ENCODE results near the gene MBTPS1.

Gene MBTPS1

GRCh38 chr16:84026606-84027005 lies 90.1 kb downstream of the MBTPS1 start:
- no peak for DNase-seq (ENCODE audit: low read depth)
- no peak overlapping the region for H3K4me3 ChIP-seq (ENCODE audit: low read depth, low read length)
- TF ChIP-seq POLR2A (IDR thresholded peaks at IDR 0.05; ENCODE audit: extremely low read depth, insufficient read length): no peak
- no peak for TF ChIP-seq CTCF (IDR thresholded peaks at IDR 0.05; ENCODE audit: low read depth, low read length)
- TF ChIP-seq MYC (IDR thresholded peaks at IDR 0.05; ENCODE audit: low read depth, low read length): no peak
- no peak for TF ChIP-seq MAX (IDR thresholded peaks at IDR 0.05; ENCODE audit: low read depth, low read length)

- no peak for TF ChIP-seq CTCF (IDR thresholded peaks at IDR 0.05; ENCODE audit: low read depth, low read length)
- no peak for TF ChIP-seq MYC (IDR thresholded peaks at IDR 0.05; ENCODE audit: low read depth, low read length)
- TF ChIP-seq POLR2A (IDR thresholded peaks at IDR 0.05; ENCODE audit: extremely low read depth, insufficient read length): no peak
- TF ChIP-seq MAX (IDR thresholded peaks at IDR 0.05; ENCODE audit: low read depth, low read length): no peak
- H3K4me3 ChIP-seq (ENCODE audit: low read depth, low read length): no peak overlapping the region
- DNase-seq (ENCODE audit: low read depth): no peak
These were observed 91.9 kb downstream of the MBTPS1 start for GRCh38 chr16:84024854-84025253.

GRCh38 chr16:84022644-84023043 lies 94.1 kb downstream of the MBTPS1 start:
- H3K4me3 ChIP-seq (ENCODE audit: low read depth, low read length): no peak overlapping the region
- no peak for DNase-seq (ENCODE audit: low read depth)
- TF ChIP-seq MAX (IDR thresholded peaks at IDR 0.05; ENCODE audit: low read depth, low read length): no peak
- no peak for TF ChIP-seq MYC (IDR thresholded peaks at IDR 0.05; ENCODE audit: low read depth, low read length)
- TF ChIP-seq CTCF (IDR thresholded peaks at IDR 0.05; ENCODE audit: low read depth, low read length): no peak
- no peak for TF ChIP-seq POLR2A (IDR thresholded peaks at IDR 0.05; ENCODE audit: extremely low read depth, insufficient read length)

GRCh38 chr16:84021488-84021887 lies 95.3 kb downstream of the MBTPS1 start:
- TF ChIP-seq MAX (IDR thresholded peaks at IDR 0.05; ENCODE audit: low read depth, low read length): no peak
- no peak for TF ChIP-seq CTCF (IDR thresholded peaks at IDR 0.05; ENCODE audit: low read depth, low read length)
- DNase-seq (ENCODE audit: low read depth): no peak
- H3K4me3 ChIP-seq (ENCODE audit: low read depth, low read length): no peak overlapping the region

- DNase-seq (ENCODE audit: low read depth): no peak
- TF ChIP-seq MAX (IDR thresholded peaks at IDR 0.05; ENCODE audit: low read depth, low read length) (no peak), CTCF (IDR thresholded peaks at IDR 0.05; ENCODE audit: low read depth, low read length) (no peak), MYC (IDR thresholded peaks at IDR 0.05; ENCODE audit: low read depth, low read length) (no peak), POLR2A (IDR thresholded peaks at IDR 0.05; ENCODE audit: extremely low read depth, insufficient read length) (no peak)
- no peak overlapping the region for H3K4me3 ChIP-seq (ENCODE audit: low read depth, low read length)
These were observed 96.4 kb downstream of the MBTPS1 start for GRCh38 chr16:84020353-84020752.

- TF ChIP-seq MYC (IDR thresholded peaks at IDR 0.05; ENCODE audit: low read depth, low read length) (no peak), MAX (IDR thresholded peaks at IDR 0.05; ENCODE audit: low read depth, low read length) (no peak), POLR2A (IDR thresholded peaks at IDR 0.05; ENCODE audit: extremely low read depth, insufficient read length) (no peak), CTCF (IDR thresholded peaks at IDR 0.05; ENCODE audit: low read depth, low read length) (no peak)
- no peak for DNase-seq (ENCODE audit: low read depth)
- H3K4me3 ChIP-seq (ENCODE audit: low read depth, low read length): no peak overlapping the region
These were observed 98.0 kb downstream of the MBTPS1 start for GRCh38 chr16:84018710-84019109.
